Measurements from ENCODE around the gene ZNF385B.

ZNF385B gene

DNA sequence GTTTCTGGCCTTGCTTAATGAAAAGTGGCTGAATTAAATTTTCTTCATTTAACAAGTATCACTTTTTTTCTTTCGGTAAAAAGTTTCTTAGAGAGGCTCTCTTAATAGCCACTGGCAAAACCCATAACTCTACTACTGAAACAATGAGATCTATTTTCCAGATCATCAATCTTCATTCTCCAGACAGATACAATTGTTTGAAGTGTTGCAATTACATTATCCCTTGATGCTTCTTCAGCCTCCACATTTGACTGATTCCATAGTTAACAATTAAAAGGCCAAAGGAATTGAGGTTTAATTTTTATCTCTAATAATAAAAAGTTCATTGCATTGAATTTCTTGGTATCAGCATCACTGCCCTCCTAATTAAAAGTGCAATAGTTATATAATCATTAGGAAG is 176.3 kb downstream of the ZNF385B start:
- H3K9me3 Mint-ChIP-seq = no peaks in the 10 kb centered on the region
- H3K36me3 Mint-ChIP-seq = no peaks in the 10 kb centered on the region
- no peaks in the 10 kb centered on the region for H3K27me3 Mint-ChIP-seq
- DNase-seq = no peak
- H3K4me1 Mint-ChIP-seq = no peaks in the 10 kb centered on the region
- H3K27ac Mint-ChIP-seq = no peak overlapping the region
- H3K4me3 Mint-ChIP-seq = no peak overlapping the region
- CTCF ChIA-PET = no interaction called here

DNA sequence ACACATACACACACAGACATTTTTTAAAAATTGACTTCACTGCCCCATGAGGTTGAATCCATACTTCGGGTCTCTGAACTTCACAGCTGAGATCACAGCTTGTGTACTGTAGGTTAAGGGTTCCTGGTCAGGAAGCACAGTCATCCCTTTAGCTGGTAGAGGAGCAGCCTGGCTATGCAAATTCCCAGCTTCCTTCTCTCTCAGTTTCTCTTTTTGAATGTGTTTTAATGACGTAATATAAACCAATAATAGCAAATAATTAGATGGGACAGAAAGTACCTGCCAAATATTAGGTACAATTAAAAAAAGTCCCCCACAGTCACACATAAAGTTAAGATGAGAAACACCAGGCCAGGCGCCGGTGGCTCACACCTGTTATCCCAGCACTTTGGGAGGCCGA is 178.7 kb downstream of the ZNF385B start:
- Mint-ChIP-seq H3K4me1 (no peaks in the 10 kb centered on the region), H3K9me3 (no peaks in the 10 kb centered on the region), H3K4me3 (no peak overlapping the region), H3K27ac (no peak overlapping the region), H3K36me3 (no peaks in the 10 kb centered on the region), H3K27me3 (no peaks in the 10 kb centered on the region)
- DNase-seq = no peak
- CTCF ChIA-PET = no interaction called here

DNA sequence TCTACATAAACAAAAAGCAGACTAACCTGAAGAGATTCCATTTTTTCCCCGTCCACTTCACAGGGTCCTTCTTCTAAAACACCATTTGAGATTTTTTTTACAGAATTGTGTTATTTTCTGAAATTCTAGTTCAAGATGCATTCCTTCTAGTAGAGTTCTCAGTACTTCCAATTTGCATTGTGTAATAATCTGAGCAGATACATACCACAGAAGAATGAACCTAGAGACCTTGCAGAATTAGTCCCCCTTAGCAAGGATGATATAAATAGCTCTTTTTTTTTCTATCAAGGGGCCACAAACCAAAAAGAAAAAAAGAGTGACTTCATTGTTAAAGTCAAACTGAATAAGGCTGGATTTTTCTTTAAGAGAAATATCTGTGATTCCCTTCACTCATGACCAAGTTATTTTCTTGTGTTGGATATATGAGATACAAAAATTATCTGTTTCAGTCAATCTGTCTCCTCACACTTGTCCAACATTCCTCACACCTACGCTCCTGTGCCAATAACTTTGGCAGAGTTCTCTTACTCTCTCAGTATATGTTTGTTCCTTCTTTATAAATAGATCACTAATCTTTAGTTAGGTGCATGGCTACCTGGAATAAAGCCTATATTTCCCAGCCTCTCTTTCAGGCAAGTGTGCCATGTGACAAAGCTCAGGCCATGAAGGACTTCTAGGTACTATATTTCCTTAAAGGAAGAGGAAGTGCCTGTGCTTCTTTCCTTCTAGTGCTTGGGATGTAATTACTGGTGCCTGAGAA is 183.5 kb downstream of the ZNF385B start:
- Mint-ChIP-seq H3K4me1 (no peaks in the 10 kb centered on the region), H3K27me3 (no peaks in the 10 kb centered on the region), H3K27ac (no peak overlapping the region), H3K9me3 (no peaks in the 10 kb centered on the region), H3K4me3 (no peak overlapping the region), H3K36me3 (no peaks in the 10 kb centered on the region)
- CTCF ChIA-PET = no interaction called here
- no peak for DNase-seq

DNA sequence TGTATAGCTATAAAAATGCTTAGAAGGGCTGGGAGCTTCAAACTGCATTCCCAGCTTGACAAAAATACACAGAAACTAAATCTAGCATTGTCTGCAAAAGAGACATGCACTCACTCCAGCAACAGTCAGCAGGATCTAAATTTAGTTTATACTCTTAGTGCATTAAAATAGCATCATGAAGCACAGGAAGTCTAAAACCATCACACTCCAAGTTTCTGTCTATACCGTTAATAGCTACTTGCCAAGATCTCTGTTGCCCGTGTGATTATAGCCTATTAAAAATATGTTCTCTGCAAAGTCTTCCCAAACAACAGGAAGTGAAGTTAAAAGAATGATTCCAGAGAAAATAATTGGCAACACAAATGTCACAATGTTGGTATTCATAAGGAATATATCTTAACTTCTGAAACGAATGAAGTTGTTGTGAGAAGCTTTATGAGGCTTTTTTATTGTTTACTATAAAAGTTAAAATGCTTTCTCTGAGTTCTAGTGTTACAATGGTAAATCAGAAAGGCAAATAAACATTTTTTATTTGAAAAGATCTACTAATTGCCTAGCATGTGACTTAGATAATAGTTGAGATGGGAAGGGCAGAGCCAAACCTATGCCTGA is 184.2 kb downstream of the ZNF385B start:
- CTCF ChIA-PET = no interaction called here
- no peak overlapping the region for H3K4me3 Mint-ChIP-seq
- no peaks in the 10 kb centered on the region for H3K4me1 Mint-ChIP-seq
- H3K27ac Mint-ChIP-seq = no peak overlapping the region
- no peaks in the 10 kb centered on the region for H3K36me3 Mint-ChIP-seq
- no peaks in the 10 kb centered on the region for H3K27me3 Mint-ChIP-seq
- no peaks in the 10 kb centered on the region for H3K9me3 Mint-ChIP-seq
- no peak for DNase-seq

DNA sequence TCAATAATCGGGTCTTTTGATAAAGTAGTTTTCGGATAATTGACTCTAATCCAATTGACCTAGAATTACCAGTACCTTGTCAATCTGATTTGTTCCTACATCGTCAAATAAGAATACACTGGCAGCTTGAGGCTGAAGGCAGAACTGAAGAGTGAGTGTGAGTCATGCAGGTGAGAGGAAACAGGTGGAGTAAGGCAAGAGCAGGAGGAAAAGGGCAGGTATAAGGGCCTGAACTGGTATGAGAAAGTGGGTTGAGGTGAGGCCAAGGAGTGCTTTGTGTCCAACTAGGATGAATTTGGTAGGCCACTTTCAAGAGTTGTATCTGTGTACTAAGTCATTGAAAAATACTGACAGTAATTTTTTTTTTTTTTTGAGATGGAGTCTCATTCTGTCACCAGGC is 186.0 kb downstream of the ZNF385B start:
- no peak for DNase-seq
- Mint-ChIP-seq H3K9me3 (no peaks in the 10 kb centered on the region), H3K27me3 (no peaks in the 10 kb centered on the region), H3K4me1 (no peaks in the 10 kb centered on the region), H3K4me3 (no peak overlapping the region), H3K36me3 (no peaks in the 10 kb centered on the region), H3K27ac (no peak overlapping the region)
- CTCF ChIA-PET = no interaction called here

DNA sequence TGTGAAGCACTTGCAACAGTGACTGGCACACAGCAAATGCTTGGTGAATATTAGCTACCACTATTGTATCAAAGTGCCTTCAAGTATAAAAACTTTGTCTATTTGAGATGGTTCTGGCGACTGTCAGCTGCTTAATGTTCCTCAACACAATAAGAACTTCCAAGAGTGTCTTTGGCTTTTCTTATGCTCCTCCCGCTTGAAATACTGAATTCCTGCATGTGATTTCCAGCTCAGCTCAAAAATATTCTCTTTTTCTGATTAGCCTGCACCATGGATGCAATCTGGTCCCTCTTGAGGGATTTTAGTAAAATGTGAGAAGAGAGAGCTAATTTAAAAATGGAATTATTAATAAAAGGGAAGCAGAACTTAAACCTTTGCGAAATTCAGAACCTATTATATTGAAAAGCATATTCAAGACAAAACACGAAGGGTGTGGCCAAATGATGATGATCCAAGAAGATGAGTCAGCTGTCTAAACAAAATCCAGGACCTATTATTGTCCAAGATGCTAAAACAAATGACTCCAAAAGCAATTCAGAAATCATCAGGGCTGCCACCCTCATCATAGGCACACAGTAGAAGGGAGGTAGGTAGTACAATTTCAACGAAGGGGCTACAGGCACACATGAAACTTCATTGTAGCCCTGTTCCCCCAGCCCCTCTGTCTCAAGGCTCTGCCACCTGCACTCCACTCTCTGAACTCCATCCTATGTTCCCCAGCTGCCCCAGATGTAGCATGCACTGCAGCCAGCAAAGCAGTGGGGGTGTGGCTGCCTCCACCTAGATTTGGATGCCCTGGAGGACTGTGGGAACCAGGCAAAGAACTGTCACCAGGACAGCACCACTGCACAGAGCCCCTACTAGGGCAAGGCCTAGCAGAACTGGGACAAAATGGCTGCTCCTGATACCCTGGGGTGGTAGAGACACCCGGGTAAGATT is 190.1 kb downstream of the ZNF385B start:
- Mint-ChIP-seq H3K36me3 (no peaks in the 10 kb centered on the region), H3K4me3 (no peak overlapping the region), H3K27me3 (no peaks in the 10 kb centered on the region), H3K9me3 (no peaks in the 10 kb centered on the region), H3K4me1 (no peaks in the 10 kb centered on the region), H3K27ac (no peak overlapping the region)
- CTCF ChIA-PET = no interaction called here
- no peak for DNase-seq

DNA sequence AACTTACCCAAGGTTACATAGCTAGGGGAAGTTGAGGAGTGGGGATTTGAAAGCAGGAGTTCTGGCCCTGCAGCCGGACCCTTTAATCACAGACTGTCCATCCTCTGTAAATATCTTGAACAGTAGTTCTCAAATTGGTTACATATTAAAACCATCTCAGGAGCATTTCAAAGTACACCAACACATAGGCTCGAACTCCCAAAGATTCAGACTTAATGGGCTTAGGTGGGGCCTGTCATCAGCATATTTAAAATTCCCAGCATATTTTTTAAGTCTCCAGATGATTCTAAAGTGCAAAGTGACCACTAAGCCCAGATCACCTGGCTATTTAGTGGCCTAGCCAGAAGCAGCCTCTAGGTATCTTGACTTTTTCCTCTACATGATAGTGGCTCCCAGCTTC is 192.2 kb downstream of the ZNF385B start:
- Mint-ChIP-seq H3K4me1 (no peaks in the 10 kb centered on the region), H3K27me3 (no peaks in the 10 kb centered on the region), H3K4me3 (no peak overlapping the region), H3K9me3 (no peaks in the 10 kb centered on the region), H3K36me3 (no peaks in the 10 kb centered on the region), H3K27ac (no peak overlapping the region)
- no peak for DNase-seq
- CTCF ChIA-PET = no interaction called here

DNA sequence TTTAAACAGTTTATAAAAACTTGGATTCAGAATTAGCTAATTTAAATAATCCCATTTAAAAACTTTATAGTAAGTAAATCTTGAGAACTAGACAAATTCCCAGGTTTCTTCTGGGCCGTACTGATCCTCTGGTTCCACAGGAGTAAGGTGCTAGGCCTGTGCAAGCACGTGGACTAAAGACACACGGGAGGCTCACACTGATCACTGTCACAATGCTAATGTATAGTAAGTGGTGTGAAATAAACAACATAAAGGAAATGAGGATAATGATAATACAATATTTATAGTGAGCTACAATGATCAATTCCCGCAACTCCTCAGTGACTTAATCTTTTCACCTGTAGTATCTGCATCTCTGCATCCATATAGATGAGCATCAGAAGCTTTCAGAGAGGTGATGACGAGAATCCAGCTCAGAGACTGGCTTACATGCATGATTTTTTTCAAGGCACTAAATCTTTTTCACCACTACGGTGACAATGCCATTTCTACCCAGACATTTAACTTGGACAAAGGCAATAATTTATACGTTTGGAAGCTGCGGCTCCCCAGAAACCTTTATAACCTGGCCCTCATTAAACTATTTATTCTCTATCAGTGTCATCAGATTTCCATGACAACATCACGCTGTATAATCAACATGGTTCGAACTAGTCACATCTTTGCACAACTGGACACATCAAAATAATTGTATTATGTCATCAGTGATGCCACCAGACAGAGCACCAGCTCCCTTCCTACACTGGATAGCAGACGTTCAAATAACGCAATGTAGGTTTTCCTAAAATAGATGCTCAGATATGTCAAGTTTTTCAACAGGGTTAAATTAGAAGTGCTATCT is 196.2 kb downstream of the ZNF385B start:
- Mint-ChIP-seq H3K9me3 (no peaks in the 10 kb centered on the region), H3K4me3 (no peak overlapping the region), H3K36me3 (no peaks in the 10 kb centered on the region), H3K27me3 (no peaks in the 10 kb centered on the region), H3K27ac (no peak overlapping the region), H3K4me1 (no peaks in the 10 kb centered on the region)
- CTCF ChIA-PET = no interaction called here
- no peak for DNase-seq

DNA sequence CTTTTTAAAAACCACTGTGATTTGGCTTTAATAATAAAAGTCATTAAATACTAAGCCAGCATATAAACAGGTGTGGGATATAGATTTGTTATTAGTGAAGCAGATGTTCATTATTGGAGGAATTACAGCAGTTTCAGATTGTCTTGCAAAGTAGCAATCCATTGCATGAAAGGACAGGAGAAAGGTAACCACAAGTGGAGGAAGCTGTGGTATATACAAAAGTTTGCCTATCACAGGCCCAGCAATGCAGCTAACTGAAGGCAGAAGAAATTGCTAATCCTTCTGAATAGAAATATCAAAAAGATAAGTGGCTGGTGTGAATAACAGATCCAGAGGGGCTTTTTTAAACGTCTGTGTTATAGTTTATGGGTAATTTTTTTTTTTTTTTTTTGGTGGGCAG is 199.4 kb downstream of the ZNF385B start:
- no peak for DNase-seq

DNA sequence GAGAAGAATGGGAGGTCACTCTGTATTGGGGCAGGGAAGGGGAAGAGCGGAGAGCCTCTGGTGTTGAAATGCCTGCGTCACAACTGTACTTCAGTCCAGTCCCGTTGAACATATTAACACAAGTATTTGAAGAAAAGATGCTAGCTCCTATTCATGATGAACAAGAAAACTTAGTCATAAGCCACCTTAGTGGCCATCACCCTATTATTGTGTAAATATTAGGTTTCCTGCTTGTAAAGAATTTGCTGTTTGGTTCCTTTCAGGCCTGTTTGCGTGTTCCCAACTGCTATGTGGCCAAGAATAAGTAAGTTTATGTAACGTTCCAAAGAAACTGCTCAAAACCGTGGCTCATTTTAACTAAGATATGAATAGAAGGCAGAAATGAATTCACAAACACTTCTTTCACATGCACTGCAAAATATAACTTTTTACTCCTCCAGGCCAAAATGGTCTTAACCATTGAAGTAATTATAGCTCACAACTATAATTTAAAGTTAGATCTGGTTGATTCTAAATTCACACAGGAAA is 204.3 kb downstream of the ZNF385B start:
- H3K27ac Mint-ChIP-seq = no peak overlapping the region
- DNase-seq = no peak
- H3K4me3 Mint-ChIP-seq = no peak overlapping the region
- H3K36me3 Mint-ChIP-seq = no peaks in the 10 kb centered on the region
- no peaks in the 10 kb centered on the region for H3K4me1 Mint-ChIP-seq
- H3K9me3 Mint-ChIP-seq = no peaks in the 10 kb centered on the region
- CTCF ChIA-PET = no interaction called here
- no peaks in the 10 kb centered on the region for H3K27me3 Mint-ChIP-seq

More for the DNA sequence above, 199.4 kb downstream of the ZNF385B start:
- Mint-ChIP-seq H3K9me3 (no peaks in the 10 kb centered on the region), H3K36me3 (no peaks in the 10 kb centered on the region), H3K27ac (no peak overlapping the region), H3K27me3 (no peaks in the 10 kb centered on the region), H3K4me3 (no peak overlapping the region), H3K4me1 (no peaks in the 10 kb centered on the region)
- CTCF ChIA-PET = no interaction called here

DNA sequence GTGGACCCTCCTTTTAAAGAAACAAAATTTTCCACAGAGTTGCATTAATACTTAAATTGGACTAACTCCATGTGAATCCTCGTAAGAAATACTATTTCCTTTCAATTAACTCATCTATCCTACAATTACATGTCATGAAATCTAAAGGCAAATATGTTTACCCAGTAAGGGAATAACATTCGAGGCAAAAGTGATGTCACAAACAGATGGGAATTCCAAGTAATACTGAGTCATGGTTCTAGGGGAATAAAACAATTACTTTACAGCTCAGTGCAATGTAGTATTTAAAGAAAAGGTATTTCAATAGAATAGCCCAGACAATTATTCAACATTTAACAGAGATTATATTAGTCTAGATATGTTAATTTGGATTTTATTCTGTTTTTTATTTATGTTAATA is 205.8 kb downstream of the ZNF385B start:
- Mint-ChIP-seq H3K36me3 (no peaks in the 10 kb centered on the region), H3K9me3 (no peaks in the 10 kb centered on the region), H3K4me1 (no peaks in the 10 kb centered on the region), H3K27ac (no peak overlapping the region), H3K27me3 (no peaks in the 10 kb centered on the region), H3K4me3 (no peak overlapping the region)
- DNase-seq = no peak
- CTCF ChIA-PET = no interaction called here

DNA sequence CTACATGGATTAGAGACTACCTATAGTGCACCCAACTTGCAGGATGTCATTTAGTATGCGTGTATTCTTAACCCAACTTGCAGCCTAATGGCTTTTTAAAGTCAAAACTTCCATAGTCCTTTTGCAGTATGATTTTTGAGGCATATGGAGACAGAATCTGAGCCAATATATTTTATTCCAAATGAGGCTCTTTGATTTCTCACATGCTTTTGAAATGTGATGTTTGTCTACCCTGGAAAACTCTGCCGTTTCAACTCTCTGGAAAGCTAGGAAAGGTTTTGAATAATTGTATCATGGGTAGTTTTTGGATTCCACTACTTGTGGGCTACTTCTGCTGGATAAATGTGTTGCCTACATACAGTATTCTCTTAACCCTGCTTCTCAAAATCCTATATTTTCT is 206.6 kb downstream of the ZNF385B start:
- Mint-ChIP-seq H3K4me3 (no peak overlapping the region), H3K27ac (no peak overlapping the region), H3K36me3 (no peaks in the 10 kb centered on the region), H3K4me1 (no peaks in the 10 kb centered on the region), H3K9me3 (no peaks in the 10 kb centered on the region), H3K27me3 (no peaks in the 10 kb centered on the region)
- DNase-seq = no peak
- CTCF ChIA-PET = no interaction called here

DNA sequence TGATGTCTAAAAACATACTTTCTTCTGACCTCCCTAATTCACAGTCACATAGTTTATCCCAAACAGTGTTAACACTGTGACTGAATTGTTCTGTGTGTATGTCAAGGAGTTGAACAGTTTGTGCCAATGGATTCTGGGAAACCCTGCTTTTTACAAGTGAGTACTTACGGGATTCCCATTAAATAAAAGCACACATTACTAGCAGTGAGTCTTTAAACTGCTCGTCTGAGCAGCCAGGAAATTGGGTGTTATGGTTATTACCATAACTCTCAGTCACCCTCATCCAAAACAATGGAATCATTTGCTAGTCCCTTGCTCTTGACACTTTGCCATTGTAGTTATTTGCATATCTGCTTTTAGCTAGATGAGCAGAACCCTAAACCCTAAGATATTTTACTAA is 209.1 kb downstream of the ZNF385B start:
- Mint-ChIP-seq H3K27ac (no peak overlapping the region), H3K9me3 (no peaks in the 10 kb centered on the region), H3K27me3 (no peaks in the 10 kb centered on the region), H3K4me1 (no peaks in the 10 kb centered on the region), H3K4me3 (no peak overlapping the region), H3K36me3 (no peaks in the 10 kb centered on the region)
- DNase-seq = no peak
- CTCF ChIA-PET = no interaction called here

DNA sequence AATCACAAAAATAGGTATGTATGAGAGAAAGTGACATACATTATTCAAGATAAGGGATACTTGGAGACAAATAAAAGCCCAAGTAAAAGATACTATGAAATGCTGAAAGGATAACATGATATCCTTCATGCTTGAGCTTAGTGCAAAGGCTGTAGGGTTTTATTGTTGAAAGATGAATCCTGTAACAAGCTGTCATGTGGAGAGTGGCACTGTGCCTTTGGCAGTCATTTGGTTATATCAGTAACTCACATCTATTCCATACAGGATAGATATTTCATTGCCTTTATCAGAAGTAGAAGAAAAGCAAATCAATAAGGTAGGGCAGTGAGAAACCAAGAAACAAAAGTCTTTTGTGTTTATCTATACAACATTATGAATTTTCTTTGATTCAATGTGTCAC is 211.0 kb downstream of the ZNF385B start:
- H3K27me3 Mint-ChIP-seq = no peaks in the 10 kb centered on the region
- CTCF ChIA-PET = no interaction called here
- no peaks in the 10 kb centered on the region for H3K36me3 Mint-ChIP-seq
- no peak for DNase-seq
- H3K4me1 Mint-ChIP-seq = no peaks in the 10 kb centered on the region
- H3K27ac Mint-ChIP-seq = no peak overlapping the region
- H3K9me3 Mint-ChIP-seq = no peaks in the 10 kb centered on the region
- H3K4me3 Mint-ChIP-seq = no peak overlapping the region
